GM23338 (cell line): Measurements from ENCODE around the gene GRM5. TPM values are rescaled to one million over a fixed set of nuclear protein-coding genes. Genes with fewer than 3 reads are reported as not detected.

ENCODE experiments used
- ATAC-seq: fragments of 200-7000 bp; cut with Tn5 transposase; 3 replicates; pipeline ENCODE4 v1.9.1; 2020
- DNase-seq: peaks from one replicate; pipeline ENCODE4 v3.0.0-alpha.2; 2015; ENCODE audit warnings: low spot score
- H2AFZ ChIP-seq: fragments of 200-600 bp; sonication (generic); 2 replicates; pipeline ENCODE4 v1.8.0; 2016; ENCODE audit warnings: antibody characterized with exemption, mild to moderate bottlenecking, moderate library complexity
- H3F3A ChIP-seq: fragments of 200-600 bp; sonication (generic); replicated peaks from 2 replicates; pipeline ENCODE4 v1.8.0; 2017; ENCODE audit warnings: antibody characterized with exemption, mixed run types, low read depth
- H3K27ac ChIP-seq: fragments of 200-600 bp; sonication (generic); 2 replicates; pipeline ENCODE4 v1.6.1; 2016; ENCODE audit warnings: low read depth
- H3K27me3 ChIP-seq: fragments of 200-600 bp; sonication (generic); 2 replicates; pipeline ENCODE4 v1.8.0; 2016; ENCODE audit warnings: mild to moderate bottlenecking, mixed run types, moderate library complexity; ENCODE audit not compliant: insufficient read depth
- H3K36me3 ChIP-seq: fragments of 200-600 bp; sonication (generic); 2 replicates; pipeline ENCODE4 v1.8.0; 2016; ENCODE audit warnings: mild to moderate bottlenecking; ENCODE audit not compliant: insufficient read depth
- H3K4me1 ChIP-seq: fragments of 200-600 bp; sonication (generic); 2 replicates; pipeline ENCODE4 v1.8.0; 2016; ENCODE audit warnings: mild to moderate bottlenecking, moderate library complexity; ENCODE audit not compliant: insufficient read depth
- H3K4me2 ChIP-seq: fragments of 200-600 bp; sonication (generic); 2 replicates; pipeline ENCODE4 v1.7.1; 2017; ENCODE audit warnings: mixed run types
- H3K4me3 ChIP-seq: fragments of 200-600 bp; sonication (generic); 2 replicates; pipeline ENCODE4 v1.6.1; 2016; ENCODE audit warnings: mixed run types
- H3K79me2 ChIP-seq: fragments of 200-600 bp; sonication (generic); replicated peaks from 2 replicates; pipeline ENCODE4 v1.8.0; 2017; ENCODE audit warnings: mild to moderate bottlenecking; ENCODE audit not compliant: insufficient read depth
- H3K9me2 ChIP-seq: fragments of 200-600 bp; sonication (generic); 2 replicates; pipeline ENCODE4 v1.8.0; 2017; ENCODE audit not compliant: insufficient read depth
- H4K20me1 ChIP-seq: fragments of 200-600 bp; sonication (generic); replicated peaks from 2 replicates; pipeline ENCODE4 v1.8.0; 2017; ENCODE audit warnings: mild to moderate bottlenecking; ENCODE audit not compliant: insufficient read depth
- H3K27ac Mint-ChIP-seq: 2 replicates; pipeline ENCODE4 v1.8.0; 2020; ENCODE audit warnings: inconsistent platforms, mild to moderate bottlenecking, moderate library complexity, mixed read lengths
- H3K27me3 Mint-ChIP-seq: 3 replicates; pipeline ENCODE4 v1.8.0; 2022; ENCODE audit warnings: low read depth, mild to moderate bottlenecking, moderate library complexity, mixed read lengths, inconsistent platforms; ENCODE audit not compliant: insufficient read depth, poor library complexity
- H3K36me3 Mint-ChIP-seq: 3 replicates; pipeline ENCODE4 v1.8.0; 2021; ENCODE audit warnings: low read depth, mild to moderate bottlenecking, inconsistent platforms, moderate library complexity, mixed read lengths
- H3K4me1 Mint-ChIP-seq: 3 replicates; pipeline ENCODE4 v1.8.0; 2020; ENCODE audit warnings: mild to moderate bottlenecking, inconsistent platforms, mixed read lengths
- H3K4me3 Mint-ChIP-seq: 3 replicates; pipeline ENCODE4 v1.8.0; 2021; ENCODE audit warnings: moderate library complexity, mild to moderate bottlenecking, inconsistent platforms, mixed read lengths
- H3K9me3 Mint-ChIP-seq: 3 replicates; pipeline ENCODE4 v1.8.0; 2020; ENCODE audit warnings: moderate library complexity, mild to moderate bottlenecking, inconsistent platforms, mixed read lengths
- CREB1 ChIP-seq: fragments of 250-450 bp; sonication (Bioruptor Pico); IDR thresholded peaks from 2 replicates; pipeline ENCODE4 v1.5.0; 2020; ENCODE audit warnings: low read depth, mild to moderate bottlenecking, moderate library complexity
- CTCF ChIP-seq, 2 experiments: fragments of 200-600 bp in 1 of 2; sonication (generic) in 1 of 2; conservative IDR thresholded peaks; 2 replicates each; pipeline versions ENCODE4 v1.5.1 to v1.6.1; 2016 to 2017; ENCODE audit warnings: antibody characterized with exemption in 2 of 2, low read depth in 2 of 2, mild to moderate bottlenecking in 2 of 2, moderate library complexity in 1 of 2
- ETS1 ChIP-seq: IDR thresholded peaks from 2 replicates; pipeline ENCODE4 v1.6.1; 2016; ENCODE audit warnings: antibody characterized with exemption
- EZH2 ChIP-seq: fragments of 200-600 bp; sonication (generic); IDR thresholded peaks from one replicate; pipeline ENCODE4 v1.8.0; 2017; ENCODE audit warnings: antibody characterized with exemption, mild to moderate bottlenecking, low read depth; ENCODE audit not compliant: unreplicated experiment
- EZH2phosphoT487 ChIP-seq: fragments of 200-600 bp; sonication (generic); IDR thresholded peaks from one replicate; pipeline ENCODE4 v1.8.1; 2018; ENCODE audit warnings: antibody characterized with exemption; ENCODE audit not compliant: unreplicated experiment
- JUNB ChIP-seq: IDR thresholded peaks from one replicate; pipeline ENCODE4 v1.6.1; 2016; ENCODE audit warnings: antibody characterized with exemption; ENCODE audit not compliant: unreplicated experiment
- NANOG ChIP-seq: IDR thresholded peaks from 2 replicates; pipeline ENCODE4 v1.6.1; 2016; ENCODE audit warnings: antibody characterized with exemption, borderline replicate concordance
- POLR2AphosphoS5 ChIP-seq: IDR thresholded peaks from 2 replicates; pipeline ENCODE4 v1.6.1; 2016; ENCODE audit warnings: antibody characterized with exemption, low read depth
- REST ChIP-seq: IDR thresholded peaks from one replicate; pipeline ENCODE4 v1.6.1; 2018; ENCODE audit warnings: antibody characterized with exemption; ENCODE audit not compliant: unreplicated experiment
- STAT1 ChIP-seq: IDR thresholded peaks from one replicate; pipeline ENCODE4 v1.6.1; 2016; ENCODE audit warnings: antibody characterized with exemption; ENCODE audit not compliant: unreplicated experiment
- ZNF114 ChIP-seq: fragments of 250-450 bp; sonication (Bioruptor Pico); IDR thresholded peaks from 2 replicates; pipeline ENCODE4 v1.5.0; 2020; ENCODE audit warnings: mild to moderate bottlenecking, moderate library complexity
- ZNF331 ChIP-seq: fragments of 250-450 bp; sonication (Bioruptor Pico); IDR thresholded peaks from 2 replicates; pipeline ENCODE4 v1.5.0; 2020; ENCODE audit warnings: low read depth, mild to moderate bottlenecking, moderate library complexity
- ZNF462 ChIP-seq: fragments of 250-450 bp; sonication (Bioruptor Pico); IDR thresholded peaks from 2 replicates; pipeline ENCODE4 v1.5.0; 2020; ENCODE audit warnings: mild to moderate bottlenecking, moderate library complexity
- polyA plus RNA-seq: library from polyadenylated mRNA; unstranded; fragments of >200 nt; fragmentation: Nextera tagmentation; extraction: Ambion mirVana; gene quantifications from 2 replicates; pipeline ENCODE4 v1.2.1, GENCODE V29; 2016
- total RNA-seq: library from RNA; depleted of rRNA; stranded (reverse); fragments of >200 nt; shearing (Covaris generic); gene quantifications from 2 replicates; pipeline ENCODE4 v1.2.3, GENCODE V29; 2014

Gene GRM5
- total and polyA plus RNA-seq, 2 experiments from 2014 or later: 0.23 to 0.45 TPM

- Mint-ChIP-seq H3K9me3 (no peaks in the 10 kb centered on the region), H3K4me3 (no peak overlapping the region), H3K27ac (no peak overlapping the region), H3K27me3 (no peaks in the 10 kb centered on the region), H3K36me3 (no peaks in the 10 kb centered on the region; the same call in 2 of the 3 replicates), H3K4me1 (no peaks in the 10 kb centered on the region)
- Histone ChIP-seq H3K4me3 (no peak overlapping the region), H3K27me3 (no peaks in the 10 kb centered on the region), H4K20me1 (no peaks in the 10 kb centered on the region), H2AFZ (no peak overlapping the region), H3K79me2 (no peaks in the 10 kb centered on the region), H3F3A (no peaks in the 10 kb centered on the region), H3K4me1 (no peaks in the 10 kb centered on the region), H3K4me2 (no peak overlapping the region), H3K9me2 (no peaks in the 10 kb centered on the region), H3K36me3 (no peaks in the 10 kb centered on the region), H3K27ac (no peak overlapping the region)
- no peak for TF ChIP-seq ZNF114 (CRISPR knock-in tag)
- TF ChIP-seq EZH2: no peak
- no peak for TF ChIP-seq EZH2phosphoT487
- TF ChIP-seq ZNF331 (CRISPR knock-in tag): no peak
- TF ChIP-seq ETS1: no peak
- TF ChIP-seq JUNB: no peak
- TF ChIP-seq CTCF (conservative IDR thresholded peaks at IDR 0.05; ENCODE audit: low read depth in 2 of 2): no peak
- no peak for TF ChIP-seq NANOG
- no peak for TF ChIP-seq REST
- TF ChIP-seq POLR2AphosphoS5: no peak
- TF ChIP-seq CREB1 (CRISPR knock-in tag): no peak
- no peak for TF ChIP-seq STAT1
- no peak for TF ChIP-seq ZNF462
- ATAC-seq (no peak), DNase-seq (no peak)
These were observed 527.7 kb downstream of the GRM5 start for GRCh38 chr11:88538098-88538497.
